ENCODE measurements around the gene FRAT2. TPM values are rescaled to one million over a fixed set of nuclear protein-coding genes. Genes with fewer than 3 reads are reported as not detected.

The FRAT2 gene
- total and polyA plus RNA-seq, 2 of the 13 experiments (the other 11 are each of a cell fraction or from before 2014, with no cell fraction given) = 7.2 to 14.1 TPM

DNA sequence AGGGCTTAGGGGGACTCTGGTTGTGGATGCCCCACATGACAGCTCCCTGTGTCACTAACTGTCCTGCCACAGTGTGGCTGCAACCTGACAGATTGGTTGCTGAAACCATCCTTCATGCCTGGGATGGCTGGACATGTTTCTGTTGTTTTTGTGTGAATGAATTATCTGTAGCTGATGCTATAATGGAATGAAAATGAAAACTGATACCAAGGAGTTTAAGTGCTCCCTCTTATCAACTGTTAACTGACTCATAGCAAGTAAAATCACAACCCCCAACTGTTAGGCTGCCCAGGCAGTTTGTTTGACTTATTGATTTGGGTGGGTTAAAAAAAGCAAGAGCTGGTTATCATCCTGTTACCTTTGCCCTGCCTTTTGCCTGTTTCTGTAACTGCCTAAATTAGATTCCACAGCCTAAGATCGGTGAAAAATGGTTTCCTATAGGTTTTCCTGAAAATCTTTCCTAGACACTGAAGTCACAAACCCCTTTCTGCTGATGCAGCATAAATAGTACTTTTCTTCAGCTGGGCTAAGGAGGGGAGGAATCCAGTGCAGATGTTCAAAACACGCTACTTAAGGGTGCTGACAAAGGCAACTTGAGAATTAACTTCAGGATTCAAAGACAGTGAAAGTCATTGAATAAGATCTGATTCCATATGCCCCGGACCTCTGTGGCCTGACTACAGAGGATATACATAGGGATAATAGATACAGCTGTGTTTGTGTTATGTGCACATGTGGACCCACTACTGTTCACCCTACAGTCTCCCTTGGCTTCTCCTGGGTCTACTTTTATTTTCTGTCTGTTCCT lies 5.7 kb downstream of the FRAT2 start (continued):
- TF ChIP-seq, protein P1, sequence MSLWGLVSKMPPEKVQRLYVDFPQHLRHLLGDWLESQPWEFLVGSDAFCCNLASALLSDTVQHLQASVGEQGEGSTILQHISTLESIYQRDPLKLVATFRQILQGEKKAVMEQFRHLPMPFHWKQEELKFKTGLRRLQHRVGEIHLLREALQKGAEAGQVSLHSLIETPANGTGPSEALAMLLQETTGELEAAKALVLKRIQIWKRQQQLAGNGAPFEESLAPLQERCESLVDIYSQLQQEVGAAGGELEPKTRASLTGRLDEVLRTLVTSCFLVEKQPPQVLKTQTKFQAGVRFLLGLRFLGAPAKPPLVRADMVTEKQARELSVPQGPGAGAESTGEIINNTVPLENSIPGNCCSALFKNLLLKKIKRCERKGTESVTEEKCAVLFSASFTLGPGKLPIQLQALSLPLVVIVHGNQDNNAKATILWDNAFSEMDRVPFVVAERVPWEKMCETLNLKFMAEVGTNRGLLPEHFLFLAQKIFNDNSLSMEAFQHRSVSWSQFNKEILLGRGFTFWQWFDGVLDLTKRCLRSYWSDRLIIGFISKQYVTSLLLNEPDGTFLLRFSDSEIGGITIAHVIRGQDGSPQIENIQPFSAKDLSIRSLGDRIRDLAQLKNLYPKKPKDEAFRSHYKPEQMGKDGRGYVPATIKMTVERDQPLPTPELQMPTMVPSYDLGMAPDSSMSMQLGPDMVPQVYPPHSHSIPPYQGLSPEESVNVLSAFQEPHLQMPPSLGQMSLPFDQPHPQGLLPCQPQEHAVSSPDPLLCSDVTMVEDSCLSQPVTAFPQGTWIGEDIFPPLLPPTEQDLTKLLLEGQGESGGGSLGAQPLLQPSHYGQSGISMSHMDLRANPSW (CRISPR knock-in tag; IDR thresholded peaks at IDR 0.05; ENCODE audit: borderline replicate concordance) = 0 out of 2 replicates have a peak, but pooled peaks have one; percentile 35
- TF ChIP-seq DR1 (CRISPR knock-in tag; IDR thresholded peaks at IDR 0.05) (no peak), ZNF101 (CRISPR knock-in tag; IDR thresholded peaks at IDR 0.05; ENCODE audit: borderline replicate concordance, low read depth) (no peak), MAFK (conservative IDR thresholded peaks at IDR 0.05 in 1 of 2, IDR thresholded peaks at IDR 0.05 in 1 of 2; ENCODE audit: low read length in 2 of 2) (peak; percentile 100), NCOR1 (IDR thresholded peaks at IDR 0.05; ENCODE audit: borderline replicate concordance, low read length) (no peak; the same call in 1 of the 2 replicates), SSRP1 (CRISPR knock-in tag; IDR thresholded peaks at IDR 0.05) (peak; percentile 93), FOXK1 (CRISPR knock-in tag; IDR thresholded peaks at IDR 0.05; ENCODE audit: borderline replicate concordance, low read depth) (peak; percentile 73; the same call in 1 of the 2 replicates), ATF1 (CRISPR knock-in tag; IDR thresholded peaks at IDR 0.05) (no peak), GTF3A (CRISPR knock-in tag; conservative IDR thresholded peaks at IDR 0.05) (no peak), ZBTB7B (CRISPR knock-in tag; IDR thresholded peaks at IDR 0.05) (peak; percentile 53; the same call in 1 of the 2 replicates), ZNF460 (CRISPR knock-in tag; IDR thresholded peaks at IDR 0.05; ENCODE audit: borderline replicate concordance) (no peak), ZNF629 (CRISPR knock-in tag; conservative IDR thresholded peaks at IDR 0.05) (no peak), TCF7 (IDR thresholded peaks at IDR 0.05; ENCODE audit: low read depth) (peak; percentile 42; the same call in 1 of the 2 replicates), REXO4 (CRISPR knock-in tag; IDR thresholded peaks at IDR 0.05; ENCODE audit: borderline replicate concordance) (no peak), JUNB (CRISPR knock-in tag; IDR thresholded peaks at IDR 0.05; ENCODE audit: borderline replicate concordance) (peak; percentile 75), CBFB (CRISPR knock-in tag; IDR thresholded peaks at IDR 0.05) (no peak), ZZZ3 (CRISPR knock-in tag; IDR thresholded peaks at IDR 0.05; ENCODE audit: borderline replicate concordance) (no peak)
- TF ChIP-seq, protein P2, sequence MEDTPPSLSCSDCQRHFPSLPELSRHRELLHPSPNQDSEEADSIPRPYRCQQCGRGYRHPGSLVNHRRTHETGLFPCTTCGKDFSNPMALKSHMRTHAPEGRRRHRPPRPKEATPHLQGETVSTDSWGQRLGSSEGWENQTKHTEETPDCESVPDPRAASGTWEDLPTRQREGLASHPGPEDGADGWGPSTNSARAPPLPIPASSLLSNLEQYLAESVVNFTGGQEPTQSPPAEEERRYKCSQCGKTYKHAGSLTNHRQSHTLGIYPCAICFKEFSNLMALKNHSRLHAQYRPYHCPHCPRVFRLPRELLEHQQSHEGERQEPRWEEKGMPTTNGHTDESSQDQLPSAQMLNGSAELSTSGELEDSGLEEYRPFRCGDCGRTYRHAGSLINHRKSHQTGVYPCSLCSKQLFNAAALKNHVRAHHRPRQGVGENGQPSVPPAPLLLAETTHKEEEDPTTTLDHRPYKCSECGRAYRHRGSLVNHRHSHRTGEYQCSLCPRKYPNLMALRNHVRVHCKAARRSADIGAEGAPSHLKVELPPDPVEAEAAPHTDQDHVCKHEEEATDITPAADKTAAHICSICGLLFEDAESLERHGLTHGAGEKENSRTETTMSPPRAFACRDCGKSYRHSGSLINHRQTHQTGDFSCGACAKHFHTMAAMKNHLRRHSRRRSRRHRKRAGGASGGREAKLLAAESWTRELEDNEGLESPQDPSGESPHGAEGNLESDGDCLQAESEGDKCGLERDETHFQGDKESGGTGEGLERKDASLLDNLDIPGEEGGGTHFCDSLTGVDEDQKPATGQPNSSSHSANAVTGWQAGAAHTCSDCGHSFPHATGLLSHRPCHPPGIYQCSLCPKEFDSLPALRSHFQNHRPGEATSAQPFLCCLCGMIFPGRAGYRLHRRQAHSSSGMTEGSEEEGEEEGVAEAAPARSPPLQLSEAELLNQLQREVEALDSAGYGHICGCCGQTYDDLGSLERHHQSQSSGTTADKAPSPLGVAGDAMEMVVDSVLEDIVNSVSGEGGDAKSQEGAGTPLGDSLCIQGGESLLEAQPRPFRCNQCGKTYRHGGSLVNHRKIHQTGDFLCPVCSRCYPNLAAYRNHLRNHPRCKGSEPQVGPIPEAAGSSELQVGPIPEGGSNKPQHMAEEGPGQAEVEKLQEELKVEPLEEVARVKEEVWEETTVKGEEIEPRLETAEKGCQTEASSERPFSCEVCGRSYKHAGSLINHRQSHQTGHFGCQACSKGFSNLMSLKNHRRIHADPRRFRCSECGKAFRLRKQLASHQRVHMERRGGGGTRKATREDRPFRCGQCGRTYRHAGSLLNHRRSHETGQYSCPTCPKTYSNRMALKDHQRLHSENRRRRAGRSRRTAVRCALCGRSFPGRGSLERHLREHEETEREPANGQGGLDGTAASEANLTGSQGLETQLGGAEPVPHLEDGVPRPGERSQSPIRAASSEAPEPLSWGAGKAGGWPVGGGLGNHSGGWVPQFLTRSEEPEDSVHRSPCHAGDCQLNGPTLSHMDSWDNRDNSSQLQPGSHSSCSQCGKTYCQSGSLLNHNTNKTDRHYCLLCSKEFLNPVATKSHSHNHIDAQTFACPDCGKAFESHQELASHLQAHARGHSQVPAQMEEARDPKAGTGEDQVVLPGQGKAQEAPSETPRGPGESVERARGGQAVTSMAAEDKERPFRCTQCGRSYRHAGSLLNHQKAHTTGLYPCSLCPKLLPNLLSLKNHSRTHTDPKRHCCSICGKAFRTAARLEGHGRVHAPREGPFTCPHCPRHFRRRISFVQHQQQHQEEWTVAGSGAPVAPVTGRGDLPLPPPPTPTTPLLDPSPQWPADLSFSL (CRISPR knock-in tag; IDR thresholded peaks at IDR 0.05) = no peak
- TF ChIP-seq, protein P3, sequence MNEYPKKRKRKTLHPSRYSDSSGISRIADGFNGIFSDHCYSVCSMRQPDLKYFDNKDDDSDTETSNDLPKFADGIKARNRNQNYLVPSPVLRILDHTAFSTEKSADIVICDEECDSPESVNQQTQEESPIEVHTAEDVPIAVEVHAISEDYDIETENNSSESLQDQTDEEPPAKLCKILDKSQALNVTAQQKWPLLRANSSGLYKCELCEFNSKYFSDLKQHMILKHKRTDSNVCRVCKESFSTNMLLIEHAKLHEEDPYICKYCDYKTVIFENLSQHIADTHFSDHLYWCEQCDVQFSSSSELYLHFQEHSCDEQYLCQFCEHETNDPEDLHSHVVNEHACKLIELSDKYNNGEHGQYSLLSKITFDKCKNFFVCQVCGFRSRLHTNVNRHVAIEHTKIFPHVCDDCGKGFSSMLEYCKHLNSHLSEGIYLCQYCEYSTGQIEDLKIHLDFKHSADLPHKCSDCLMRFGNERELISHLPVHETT (CRISPR knock-in tag; conservative IDR thresholded peaks at IDR 0.05) = no peak
